Measurements from ENCODE around the gene EXOC3. TPM values are rescaled to one million over a fixed set of nuclear protein-coding genes. Genes with fewer than 3 reads are reported as not detected.

EXOC3 gene
- total RNA-seq, 1 donor = 31.8 TPM

GRCh38 chr5:418162-419121 lies 24.5 kb upstream of the EXOC3 start:
- Histone ChIP-seq H3K4me1 (ENCODE audit: insufficient read depth, low read length) (no peaks in the 10 kb centered on the region), H3K9me3 (ENCODE audit: low read depth, low read length) (no peaks in the 10 kb centered on the region), H3K4me3 (ENCODE audit: low read length) (no peak overlapping the region), H3K27me3 (ENCODE audit: insufficient read depth, low read length) (no peaks in the 10 kb centered on the region)

DNA sequence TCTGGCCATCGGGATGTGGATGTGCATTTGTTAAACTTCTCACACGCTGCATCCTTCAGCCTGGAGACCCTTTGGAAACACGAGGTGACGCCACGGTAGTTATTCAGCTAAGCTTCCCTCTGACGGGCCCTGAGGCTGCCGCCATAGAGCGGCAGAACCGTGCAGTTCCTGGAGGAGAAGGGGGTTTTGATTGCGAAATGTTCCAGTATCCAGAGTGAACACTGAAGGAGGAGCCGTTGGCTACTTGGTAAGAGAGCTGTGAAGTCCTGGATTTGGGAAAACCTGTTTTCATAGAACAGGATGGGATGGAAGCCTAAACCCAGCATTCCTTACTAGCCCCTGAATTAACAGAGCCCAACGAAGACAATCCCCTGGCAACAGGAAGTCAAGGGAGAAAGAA lies 23.0 kb upstream of the EXOC3 start:
- Histone ChIP-seq H3K4me1 (ENCODE audit: insufficient read depth, low read length) (peaks cover 6% of the 10 kb centered on the region), H3K9me3 (ENCODE audit: low read depth, low read length) (no peaks in the 10 kb centered on the region), H3K27me3 (ENCODE audit: insufficient read depth, low read length) (no peaks in the 10 kb centered on the region), H3K4me3 (ENCODE audit: low read length) (no peak overlapping the region)

- Histone ChIP-seq H3K27me3 (ENCODE audit: insufficient read depth, low read length) (no peaks in the 10 kb centered on the region), H3K9me3 (ENCODE audit: low read depth, low read length) (no peaks in the 10 kb centered on the region), H3K4me1 (ENCODE audit: insufficient read depth, low read length) (peaks cover 7% of the 10 kb centered on the region), H3K4me3 (ENCODE audit: low read length) (no peak overlapping the region)
Observed at GRCh38 chr5:420632-421286, 22.2 kb upstream of the EXOC3 start.

DNA sequence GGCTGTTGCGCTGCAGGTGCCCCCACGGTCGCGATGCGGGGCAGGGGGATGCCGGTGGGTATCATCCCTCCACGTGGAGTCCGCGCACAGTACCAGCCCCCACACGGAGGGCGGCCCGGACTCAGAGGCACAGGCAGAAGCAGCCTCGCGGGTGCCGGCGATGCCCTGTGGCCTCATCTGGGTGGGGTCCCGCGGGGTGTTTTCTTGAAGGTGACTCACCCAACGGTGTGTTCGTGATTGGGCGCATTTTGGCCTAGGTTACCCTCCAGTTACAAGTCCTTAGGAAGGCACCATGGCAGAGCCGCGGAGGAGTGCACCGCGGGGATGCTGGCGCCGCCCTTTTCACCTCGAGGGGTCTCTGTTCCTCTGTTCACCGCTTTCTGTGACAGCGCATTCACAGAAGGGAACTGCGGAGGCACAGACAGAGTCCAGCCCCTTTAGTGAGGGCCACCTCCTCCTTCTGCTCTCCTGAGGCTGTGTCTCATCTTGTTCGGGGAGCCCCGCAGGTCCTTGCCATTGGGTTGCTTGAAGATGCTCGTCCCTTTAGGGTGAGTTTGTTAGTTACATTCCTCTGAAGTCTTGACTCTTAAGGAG lies 21.6 kb upstream of the EXOC3 start:
- Histone ChIP-seq H3K27me3 (ENCODE audit: insufficient read depth, low read length) (no peaks in the 10 kb centered on the region), H3K9me3 (ENCODE audit: low read depth, low read length) (no peaks in the 10 kb centered on the region), H3K4me1 (ENCODE audit: insufficient read depth, low read length) (peaks cover 7% of the 10 kb centered on the region), H3K4me3 (ENCODE audit: low read length) (no peak overlapping the region)

GRCh38 chr5:421901-422300 lies 21.1 kb upstream of the EXOC3 start:
- H3K27me3 ChIP-seq (ENCODE audit: insufficient read depth, low read length) = no peaks in the 10 kb centered on the region
- H3K9me3 ChIP-seq (ENCODE audit: low read depth, low read length) = no peaks in the 10 kb centered on the region
- no peak overlapping the region for H3K4me3 ChIP-seq (ENCODE audit: low read length)
- H3K4me1 ChIP-seq (ENCODE audit: insufficient read depth, low read length) = peaks cover 7% of the 10 kb centered on the region

DNA sequence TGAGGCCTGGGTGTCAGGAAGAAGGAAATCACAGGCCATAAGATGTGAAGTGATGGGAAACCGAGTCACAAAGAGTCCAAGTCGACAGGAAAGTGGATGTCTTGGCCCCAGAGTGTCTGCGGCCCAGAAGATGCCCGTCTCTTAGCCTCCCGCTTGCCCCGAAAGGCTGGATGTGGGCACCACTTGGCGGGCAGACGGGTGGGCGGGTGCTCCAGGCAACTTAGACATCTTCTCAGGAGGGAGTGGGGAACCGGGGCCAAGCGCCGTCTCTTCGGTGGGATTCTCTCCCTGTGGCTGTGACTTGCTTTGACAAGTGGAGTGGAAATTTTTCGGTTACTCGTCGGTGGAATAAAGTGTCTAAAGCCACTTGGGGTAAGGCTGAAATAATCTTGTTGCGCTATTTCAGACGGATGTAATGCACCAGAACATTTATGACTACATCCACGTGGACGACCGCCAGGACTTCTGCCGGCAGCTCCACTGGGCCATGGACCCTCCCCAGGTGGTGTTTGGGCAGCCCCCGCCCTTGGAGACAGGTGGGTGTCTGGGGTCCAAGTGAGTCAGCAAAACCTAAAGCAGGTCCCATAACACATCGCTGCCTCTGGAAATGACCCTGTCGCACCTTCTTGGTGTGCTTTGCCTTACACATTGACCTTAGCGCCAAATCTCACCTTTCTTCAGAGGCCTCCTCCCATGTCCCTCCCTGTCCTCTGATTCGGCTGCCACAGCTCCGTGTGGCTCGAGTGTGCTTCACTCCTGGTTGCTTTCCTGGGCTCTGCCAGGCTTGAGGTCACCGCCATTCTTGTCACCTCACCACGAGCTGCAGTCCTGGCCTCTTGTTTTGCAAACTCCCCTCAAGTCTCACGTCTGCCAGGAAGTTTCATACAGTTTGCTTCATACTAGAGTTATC lies 20.4 kb upstream of the EXOC3 start:
- Histone ChIP-seq H3K9me3 (ENCODE audit: low read depth, low read length) (no peaks in the 10 kb centered on the region), H3K4me3 (ENCODE audit: low read length) (no peak overlapping the region), H3K4me1 (ENCODE audit: insufficient read depth, low read length) (peaks cover 7% of the 10 kb centered on the region), H3K27me3 (ENCODE audit: insufficient read depth, low read length) (no peaks in the 10 kb centered on the region)

DNA sequence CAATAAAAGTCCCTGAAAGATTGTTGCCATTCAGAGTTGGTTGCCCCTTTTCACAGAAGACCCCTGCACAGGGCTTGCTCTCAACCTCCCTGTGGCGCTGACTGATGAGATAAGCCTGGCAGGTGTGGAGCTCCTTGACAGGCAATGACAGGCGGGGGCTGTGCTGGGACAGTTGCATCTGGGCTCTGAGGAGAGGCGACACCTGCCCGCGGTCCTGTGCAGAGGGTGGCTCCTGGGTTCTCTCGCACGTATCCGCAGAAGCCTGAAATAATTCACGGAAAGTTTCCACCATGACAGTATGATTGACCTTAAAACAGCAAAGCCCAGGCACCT lies 19.8 kb upstream of the EXOC3 start:
- peaks cover 7% of the 10 kb centered on the region for H3K4me1 ChIP-seq (ENCODE audit: insufficient read depth, low read length)
- no peak overlapping the region for H3K4me3 ChIP-seq (ENCODE audit: low read length)
- no peaks in the 10 kb centered on the region for H3K9me3 ChIP-seq (ENCODE audit: low read depth, low read length)
- H3K27me3 ChIP-seq (ENCODE audit: insufficient read depth, low read length) = no peaks in the 10 kb centered on the region

GRCh38 chr5:423626-424261 lies 19.2 kb upstream of the EXOC3 start:
- no peaks in the 10 kb centered on the region for H3K27me3 ChIP-seq (ENCODE audit: insufficient read depth, low read length)
- no peak overlapping the region for H3K4me3 ChIP-seq (ENCODE audit: low read length)
- peaks cover 7% of the 10 kb centered on the region for H3K4me1 ChIP-seq (ENCODE audit: insufficient read depth, low read length)
- no peaks in the 10 kb centered on the region for H3K9me3 ChIP-seq (ENCODE audit: low read depth, low read length)

- no peak overlapping the region for H3K4me3 ChIP-seq (ENCODE audit: low read length)
- H3K9me3 ChIP-seq (ENCODE audit: low read depth, low read length) = no peaks in the 10 kb centered on the region
- H3K27me3 ChIP-seq (ENCODE audit: insufficient read depth, low read length) = no peaks in the 10 kb centered on the region
- H3K4me1 ChIP-seq (ENCODE audit: insufficient read depth, low read length) = peaks cover 7% of the 10 kb centered on the region
Observed at GRCh38 chr5:424301-425110, 18.5 kb upstream of the EXOC3 start.

- peaks cover 7% of the 10 kb centered on the region for H3K4me1 ChIP-seq (ENCODE audit: insufficient read depth, low read length)
- no peaks in the 10 kb centered on the region for H3K9me3 ChIP-seq (ENCODE audit: low read depth, low read length)
- no peaks in the 10 kb centered on the region for H3K27me3 ChIP-seq (ENCODE audit: insufficient read depth, low read length)
- H3K4me3 ChIP-seq (ENCODE audit: low read length) = no peak overlapping the region
Observed at GRCh38 chr5:425714-426113, 17.3 kb upstream of the EXOC3 start.

DNA sequence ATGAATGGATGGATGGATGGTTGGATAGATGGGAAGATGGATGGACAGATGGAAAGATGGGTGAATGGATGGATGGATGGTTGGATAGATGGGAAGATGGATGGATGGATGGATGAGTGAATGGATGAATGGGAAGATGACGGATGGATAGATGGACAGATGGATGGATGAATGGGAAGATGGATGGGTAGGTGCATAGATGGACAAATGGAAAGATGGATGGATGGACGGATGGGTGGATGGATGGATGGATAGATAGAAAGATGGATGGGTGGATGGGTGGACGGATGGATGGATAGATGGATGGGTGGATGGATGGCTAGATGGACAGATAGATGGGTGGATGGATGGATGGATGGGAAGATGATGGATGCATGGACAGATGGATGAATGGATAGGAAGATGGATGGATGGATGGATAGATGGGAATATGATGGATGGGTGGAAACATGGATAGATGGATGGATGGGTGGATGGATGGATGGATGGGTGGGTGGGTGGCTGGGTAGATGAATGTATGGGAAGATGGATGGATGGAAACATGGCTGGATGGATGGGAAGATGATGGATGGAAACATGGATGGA lies 16.5 kb upstream of the EXOC3 start:
- peaks cover 7% of the 10 kb centered on the region for H3K4me1 ChIP-seq (ENCODE audit: insufficient read depth, low read length)
- no peaks in the 10 kb centered on the region for H3K9me3 ChIP-seq (ENCODE audit: low read depth, low read length)
- H3K4me3 ChIP-seq (ENCODE audit: low read length) = no peak overlapping the region
- no peaks in the 10 kb centered on the region for H3K27me3 ChIP-seq (ENCODE audit: insufficient read depth, low read length)

DNA sequence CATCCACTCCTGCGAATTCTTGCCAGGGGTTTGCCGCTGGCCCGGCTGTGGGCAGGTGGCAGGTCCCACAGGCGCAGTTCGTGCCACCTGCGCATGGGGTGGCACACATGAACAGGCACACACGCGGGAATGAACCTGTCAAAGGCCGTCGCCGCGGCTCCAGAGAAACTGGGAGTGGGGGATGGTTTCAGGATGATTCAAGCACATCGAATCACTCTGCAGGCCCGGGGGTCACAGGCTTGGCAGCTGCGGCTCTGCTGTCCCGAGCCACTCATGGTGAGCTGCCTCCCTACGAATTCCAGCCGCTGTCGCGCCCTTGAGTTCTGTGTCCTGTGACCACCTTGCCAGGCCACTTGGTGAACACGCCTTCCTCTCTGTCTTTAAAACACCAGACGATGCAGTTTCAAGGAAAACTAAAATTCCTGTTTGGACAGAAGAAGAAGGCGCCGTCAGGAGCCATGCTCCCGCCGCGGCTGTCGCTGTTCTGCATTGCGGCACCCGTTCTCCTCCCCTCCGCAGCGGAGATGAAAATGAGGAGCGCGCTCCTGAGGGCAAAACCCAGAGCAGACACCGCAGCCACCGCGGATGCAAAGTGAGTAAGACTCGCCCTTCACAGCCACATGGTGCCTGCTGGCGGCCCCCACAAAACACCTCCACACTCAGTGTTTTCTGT lies 15.4 kb upstream of the EXOC3 start:
- Histone ChIP-seq H3K9me3 (ENCODE audit: low read depth, low read length) (no peaks in the 10 kb centered on the region), H3K4me1 (ENCODE audit: insufficient read depth, low read length) (peaks cover 7% of the 10 kb centered on the region), H3K27me3 (ENCODE audit: insufficient read depth, low read length) (no peaks in the 10 kb centered on the region), H3K4me3 (ENCODE audit: low read length) (no peak overlapping the region)

GRCh38 chr5:428219-428618 lies 14.8 kb upstream of the EXOC3 start:
- H3K4me1 ChIP-seq (ENCODE audit: insufficient read depth, low read length) = peaks cover 7% of the 10 kb centered on the region
- no peaks in the 10 kb centered on the region for H3K9me3 ChIP-seq (ENCODE audit: low read depth, low read length)
- H3K4me3 ChIP-seq (ENCODE audit: low read length) = no peak overlapping the region
- H3K27me3 ChIP-seq (ENCODE audit: insufficient read depth, low read length) = no peaks in the 10 kb centered on the region

Data from mononuclear cell (primary cell).